Aorta (tissue), 5 donors: ENCODE data around the gene ADAMTS5. TPM values are rescaled to one million over a fixed set of nuclear protein-coding genes. Genes with fewer than 3 reads are reported as not detected.

Experiments used
- ATAC-seq: fragments of 200-7000 bp; cut with Tn5 transposase; one replicate; pipeline ENCODE4 v1.9.1; 2022; ENCODE audit warnings: moderate library complexity; ENCODE audit not compliant: low FRiP score
- DNase-seq, 2 donors: peaks; one replicate each; pipeline ENCODE4 v3.0.0-alpha.2; 2020
- H3K27ac ChIP-seq, 2 donors: one replicate each; pipeline ENCODE4 v1.5.1; 2013; ENCODE audit warnings: low read length in 2 of 2, mild to moderate bottlenecking in 2 of 2, moderate library complexity in 2 of 2, control low read depth in 1 of 2, inconsistent platforms in 1 of 2, low read depth in 1 of 2
- H3K27me3 ChIP-seq, 2 donors: one replicate each; pipeline ENCODE4 v1.6.1; 2013; ENCODE audit warnings: control low read depth in 1 of 2, low read length in 1 of 2, mild to moderate bottlenecking in 1 of 2, moderate library complexity in 1 of 2; ENCODE audit not compliant: insufficient read depth in 2 of 2, control insufficient read depth in 1 of 2
- H3K36me3 ChIP-seq, 2 donors: one replicate each; pipeline ENCODE4 v1.6.1; 2013; ENCODE audit warnings: control low read depth in 1 of 2, low read length in 1 of 2, mild to moderate bottlenecking in 1 of 2; ENCODE audit not compliant: insufficient read depth in 2 of 2, control insufficient read depth in 1 of 2
- H3K4me1 ChIP-seq, 2 donors: one replicate each; pipeline ENCODE4 v1.6.1; 2013; ENCODE audit warnings: low read length in 2 of 2, control low read depth in 1 of 2, mild to moderate bottlenecking in 1 of 2, moderate library complexity in 1 of 2; ENCODE audit not compliant: insufficient read depth in 2 of 2, control insufficient read depth in 1 of 2
- H3K4me3 ChIP-seq, 2 donors: one replicate each; pipeline ENCODE4 v1.5.1; 2013; ENCODE audit warnings: low read length in 2 of 2, control low read depth in 1 of 2, mild to moderate bottlenecking in 1 of 2
- H3K9me3 ChIP-seq: one replicate; pipeline ENCODE4 v1.6.1; 2013; ENCODE audit warnings: mild to moderate bottlenecking, low read length; ENCODE audit not compliant: control insufficient read depth
- WGBS, 2 donors: extraction: QIAGEN DNeasy Blood & Tissue Kit; methylation state at CpG; one replicate each; pipeline ENCODE4 v1.1.7; 2013; 5-methylcytosine and 5-hydroxymethylcytosine counted together
- intact Hi-C, 2 donors: fragments of 100-400 bp; cut with DNase I; formaldehyde crosslinking; loops; one replicate each; pipeline versions ENCODE4 v1.14.2 to v1.15.0; 2022
- polyA plus RNA-seq, 2 donors: library from polyadenylated mRNA; stranded (reverse); fragments of 200-250 nt; gene quantifications; one replicate each; pipeline ENCODE4 v1.2.3, GENCODE V29; 2013
- total RNA-seq, 2 donors: library from RNA; stranded (reverse); fragmentation: NEBNext Ultra II Directional; extraction: Animal tissue kit (Norgen Biotek cat#: 25700); gene quantifications; one replicate each; pipeline ENCODE4 v1.2.1, GENCODE V29; 2021
- donor health status: healthy with polysubstance abuse.
- donor health status: Bipolar disorder and iron deficiency.
- donor health status: DM: no; HTN: no; CAD: no.
- donor health status: DM: no; HTN: no; CAD: no.
- donor health status: DM: yes; HTN: yes; CAD: no.

The ADAMTS5 gene
- total and polyA plus RNA-seq, 4 donors: 0.38 to 20.4 (median 8.1) TPM

GRCh38 chr21:26920055-26920454 is 46.8 kb downstream of the ADAMTS5 start:
- ATAC-seq (peak; percentile 38), DNase-seq (no peak)
- Histone ChIP-seq H3K27me3 (no peaks in the 10 kb centered on the region), H3K4me1 (no peaks in the 10 kb centered on the region), H3K27ac (no peak overlapping the region), H3K36me3 (no peaks in the 10 kb centered on the region), H3K4me3 (no peak overlapping the region), H3K9me3 (no peaks in the 10 kb centered on the region)
- intact Hi-C loops: no loop called here

DNA sequence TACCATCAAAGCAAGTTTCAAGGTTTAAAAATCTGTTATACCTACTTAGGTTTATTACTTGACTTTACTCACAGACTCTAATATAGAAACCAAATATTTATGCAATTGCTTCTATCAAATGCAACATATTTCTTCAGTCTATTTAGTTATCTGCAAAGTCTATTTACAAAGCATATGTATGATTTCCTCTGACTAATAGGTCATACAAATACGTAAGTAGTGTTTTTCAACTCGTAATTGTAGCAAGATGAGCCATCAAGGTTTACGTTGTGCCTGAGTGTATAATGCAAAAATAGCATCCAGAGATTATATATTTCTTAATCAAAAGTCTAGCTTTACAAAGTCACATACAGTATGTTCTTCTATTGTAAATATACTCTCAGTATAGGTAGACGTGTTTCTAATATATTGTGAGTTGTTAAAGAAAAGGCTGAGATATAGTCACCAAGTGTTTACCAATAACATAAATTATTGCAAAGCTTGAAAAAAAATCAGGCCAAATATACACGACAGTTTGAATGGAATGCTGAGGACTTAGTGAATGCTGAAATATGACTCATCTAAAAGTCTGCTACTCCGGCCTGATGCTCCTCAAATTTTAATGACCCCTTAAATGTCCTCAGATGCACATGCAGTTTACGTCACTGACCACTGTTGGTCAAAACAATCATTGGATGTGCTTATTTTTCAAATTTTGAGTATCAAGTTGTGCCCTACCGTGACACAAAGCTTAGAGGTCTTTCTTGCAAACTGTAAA is 48.4 kb downstream of the ADAMTS5 start:
- no peak for DNase-seq
- no peak for ATAC-seq
- Histone ChIP-seq H3K9me3 (no peaks in the 10 kb centered on the region), H3K27ac (no peak overlapping the region), H3K27me3 (no peaks in the 10 kb centered on the region), H3K36me3 (no peaks in the 10 kb centered on the region), H3K4me3 (no peak overlapping the region), H3K4me1 (no peaks in the 10 kb centered on the region)
- WGBS, 2 donors: 87% methylated on average over 8 of the region's 8 CpGs
- intact Hi-C loops: no loop called here

DNA sequence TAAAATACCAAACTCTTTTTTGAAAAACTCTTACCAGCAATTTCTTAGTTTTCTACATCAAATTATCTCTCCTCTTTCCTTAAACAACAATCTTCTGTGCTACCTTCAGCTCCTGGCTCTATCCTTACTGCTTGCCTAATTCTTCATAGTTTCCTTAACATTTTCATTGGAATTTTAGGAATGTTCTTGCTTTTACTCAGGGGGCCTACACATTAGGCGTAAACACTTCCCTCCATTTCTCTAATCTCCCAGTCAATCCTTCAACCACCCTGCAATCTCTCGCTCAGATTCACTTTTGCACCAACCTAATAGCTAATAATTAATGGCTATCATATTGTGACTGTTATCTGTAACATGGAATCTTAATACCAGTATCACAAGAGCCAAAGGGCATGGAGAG is 50.1 kb downstream of the ADAMTS5 start:
- WGBS, 2 donors: 94 to 95% methylated on average over 2 of the region's 2 CpGs
- intact Hi-C loops: no loop called here
- no peaks in the 10 kb centered on the region for H3K27me3 ChIP-seq
- H3K36me3 ChIP-seq: no peaks in the 10 kb centered on the region
- ATAC-seq (no peak), DNase-seq (no peak)
- H3K27ac ChIP-seq: no peak overlapping the region
- no peaks in the 10 kb centered on the region for H3K9me3 ChIP-seq
- no peak overlapping the region for H3K4me3 ChIP-seq
- H3K4me1 ChIP-seq: no peaks in the 10 kb centered on the region

GRCh38 chr21:26914557-26914956 is 52.3 kb downstream of the ADAMTS5 start:
- H3K9me3 ChIP-seq: no peaks in the 10 kb centered on the region
- H3K27me3 ChIP-seq: no peaks in the 10 kb centered on the region
- H3K4me3 ChIP-seq: no peak overlapping the region
- H3K36me3 ChIP-seq: no peaks in the 10 kb centered on the region
- ATAC-seq (no peak), DNase-seq (no peak)
- H3K4me1 ChIP-seq: no peaks in the 10 kb centered on the region
- intact Hi-C loops: no loop called here
- no peak overlapping the region for H3K27ac ChIP-seq

- ATAC-seq (no peak), DNase-seq (no peak)
- no peak overlapping the region for H3K4me3 ChIP-seq
- H3K36me3 ChIP-seq: no peaks in the 10 kb centered on the region
- H3K27ac ChIP-seq: no peak overlapping the region
- no peaks in the 10 kb centered on the region for H3K4me1 ChIP-seq
- H3K9me3 ChIP-seq: no peaks in the 10 kb centered on the region
- H3K27me3 ChIP-seq: no peaks in the 10 kb centered on the region
- WGBS, 2 donors: 88 to 99% methylated on average over 1 of the region's 1 CpG
- intact Hi-C loops: no loop called here
These were observed 54.4 kb downstream of the ADAMTS5 start for GRCh38 chr21:26912466-26912865.

DNA sequence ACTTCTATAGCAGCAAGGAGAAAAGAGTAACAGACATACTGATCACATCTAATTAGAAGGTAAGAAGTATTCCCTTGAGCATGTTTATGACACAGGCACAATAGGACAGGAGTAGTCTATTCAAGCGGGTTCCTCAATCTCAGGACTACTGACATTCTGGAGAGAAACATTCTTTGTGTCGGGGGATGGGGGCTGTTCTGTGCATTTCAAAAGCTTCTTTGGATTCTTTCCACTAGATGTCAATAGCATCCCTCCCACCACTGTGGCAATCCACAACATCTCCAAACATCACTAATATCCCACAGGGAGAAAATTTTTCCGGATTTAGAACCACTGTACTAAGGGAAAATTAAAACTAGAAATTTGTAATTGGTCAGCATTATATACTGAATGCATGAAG is 56.9 kb downstream of the ADAMTS5 start:
- no peaks in the 10 kb centered on the region for H3K9me3 ChIP-seq
- H3K4me1 ChIP-seq: no peaks in the 10 kb centered on the region
- no peaks in the 10 kb centered on the region for H3K27me3 ChIP-seq
- WGBS, 2 donors: 80 to 81% methylated on average over 3 of the region's 3 CpGs
- no peak for DNase-seq
- H3K36me3 ChIP-seq: no peaks in the 10 kb centered on the region
- ATAC-seq: no peak
- H3K4me3 ChIP-seq: no peak overlapping the region
- H3K27ac ChIP-seq: no peak overlapping the region
- intact Hi-C loops: no loop called here

DNA sequence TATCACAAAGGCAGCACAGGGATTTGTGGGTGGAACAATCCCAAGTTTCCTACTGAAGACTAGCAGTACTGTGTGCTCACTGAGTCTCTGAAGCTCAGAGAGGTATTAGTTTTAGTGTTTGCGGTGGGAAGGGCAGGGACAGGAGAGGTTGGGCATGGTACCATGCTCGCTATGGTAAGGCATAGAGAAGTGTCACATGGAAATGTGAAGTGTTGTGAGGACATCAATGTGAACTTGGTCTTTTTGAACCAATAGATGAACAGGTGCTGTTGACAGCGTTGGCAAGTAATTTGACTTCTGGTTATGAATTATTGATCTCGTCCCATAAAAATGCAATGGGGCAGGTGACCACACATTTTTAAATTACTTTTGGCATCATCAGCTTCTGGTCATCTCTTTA is 65.9 kb downstream of the ADAMTS5 start:
- 72 to 97% methylated on average over 4 of the region's 4 CpGs for WGBS, 2 donors
- Histone ChIP-seq H3K9me3 (no peaks in the 10 kb centered on the region), H3K27ac (no peak overlapping the region), H3K4me1 (no peaks in the 10 kb centered on the region), H3K36me3 (no peaks in the 10 kb centered on the region), H3K27me3 (no peaks in the 10 kb centered on the region), H3K4me3 (no peak overlapping the region)
- DNase-seq: no peak
- intact Hi-C loops: no loop called here
- ATAC-seq: no peak

DNA sequence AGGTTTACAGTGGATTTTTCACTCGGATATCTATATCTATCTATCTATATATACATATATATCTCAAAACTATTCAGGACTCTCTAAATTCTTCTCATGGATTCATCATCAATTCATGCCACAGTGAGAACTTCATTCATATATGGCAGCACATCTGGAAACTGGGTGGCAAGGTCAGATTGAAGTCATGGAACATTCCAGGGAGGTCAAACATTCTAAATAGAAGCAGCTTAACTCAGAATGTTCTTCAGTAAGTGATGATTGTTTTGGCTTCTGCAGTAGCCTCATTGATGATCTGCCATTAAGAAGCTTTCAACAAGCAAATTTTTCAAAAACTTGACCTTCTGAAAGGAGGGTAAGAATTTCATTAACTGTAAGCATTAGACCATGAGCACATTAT is 74.7 kb downstream of the ADAMTS5 start:
- H3K4me1 ChIP-seq: no peaks in the 10 kb centered on the region
- ATAC-seq (no peak), DNase-seq (no peak)
- no peaks in the 10 kb centered on the region for H3K27me3 ChIP-seq
- WGBS, 2 donors: 44 to 56% methylated on average over 1 of the region's 1 CpG
- no peak overlapping the region for H3K4me3 ChIP-seq
- intact Hi-C loops: no loop called here
- H3K36me3 ChIP-seq: no peaks in the 10 kb centered on the region
- no peak overlapping the region for H3K27ac ChIP-seq
- no peaks in the 10 kb centered on the region for H3K9me3 ChIP-seq

DNA sequence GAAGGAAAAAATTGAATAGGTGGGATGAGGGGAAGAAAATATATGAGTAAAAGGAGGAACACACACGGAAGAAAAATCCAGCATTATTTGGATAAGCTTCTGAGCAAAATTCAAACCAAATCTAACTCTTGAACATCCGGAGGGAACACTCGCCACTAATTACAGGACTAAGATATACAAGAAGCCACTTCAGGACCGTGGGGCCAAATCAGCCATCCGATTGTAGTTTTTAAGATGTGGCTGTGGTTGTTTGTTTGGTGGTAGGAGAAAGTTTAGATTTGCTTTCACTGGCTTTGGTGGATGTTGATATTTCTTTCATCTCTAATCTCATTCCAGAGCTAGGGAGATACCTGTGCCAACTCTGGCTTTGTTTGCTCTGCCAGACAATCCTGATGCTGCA is 78.0 kb downstream of the ADAMTS5 start:
- H3K4me1 ChIP-seq: no peaks in the 10 kb centered on the region
- H3K27me3 ChIP-seq: no peaks in the 10 kb centered on the region
- intact Hi-C loops: loop anchor here in 1 of 2 donors (10.0 kb wide), 1 partner anchor 586 kb away; no protein-coding TSS in a partner anchor
- DNase-seq: no peak
- no peaks in the 10 kb centered on the region for H3K36me3 ChIP-seq
- WGBS, 2 donors: 58 to 72% methylated on average over 5 of the region's 5 CpGs
- H3K27ac ChIP-seq: no peak overlapping the region
- no peak for ATAC-seq
- H3K4me3 ChIP-seq: no peak overlapping the region
- peaks cover 2% of the 10 kb centered on the region for H3K9me3 ChIP-seq
